Bronchial epithelial cell (primary cell): ENCODE measurements around the gene NALCN. TPM values are rescaled to one million over a fixed set of nuclear protein-coding genes. Genes with fewer than 3 reads are reported as not detected.

Experiments
- DNase-seq: peaks from one replicate; pipeline ENCODE4 v3.0.0-alpha.2; 2010; ENCODE audit warnings: low read depth
- FAIRE-seq: peaks from 2 replicates; lab custom pipeline; 2011; peaks lifted over from hg19 to GRCh38; lab: Jason Lieb, UNC
- H3K27me3 ChIP-seq: 2 replicates; pipeline ENCODE4 v1.5.1; 2011; ENCODE audit warnings: low read length; ENCODE audit not compliant: control insufficient read depth, insufficient read depth
- H3K36me3 ChIP-seq: 2 replicates; pipeline ENCODE4 v1.5.1; 2011; ENCODE audit warnings: low read length; ENCODE audit not compliant: control insufficient read depth, insufficient read depth
- H3K4me3 ChIP-seq: 2 replicates; pipeline ENCODE4 v1.5.1; 2011; ENCODE audit warnings: mild to moderate bottlenecking, low read depth, low read length, control low read depth
- total RNA-seq: library from RNA; depleted of rRNA; stranded (reverse); fragments of >200 nt; gene quantifications from 2 replicates; pipeline ENCODE4 v1.2.1, GENCODE V29; 2014
- TF ChIP-seq, protein P1 (sequence below): IDR thresholded peaks from 2 replicates; pipeline ENCODE4 v1.5.1; 2011; ENCODE audit warnings: mild to moderate bottlenecking, moderate library complexity, low read length, control low read depth, inconsistent platforms; ENCODE audit not compliant: insufficient read depth, severe bottlenecking

NALCN gene
- total RNA-seq, 1 donor from 2014 or later = 0.26 TPM

GRCh38 chr13:101026736-101027398 lies 389.4 kb downstream of the NALCN start:
- TF ChIP-seq, protein P1, sequence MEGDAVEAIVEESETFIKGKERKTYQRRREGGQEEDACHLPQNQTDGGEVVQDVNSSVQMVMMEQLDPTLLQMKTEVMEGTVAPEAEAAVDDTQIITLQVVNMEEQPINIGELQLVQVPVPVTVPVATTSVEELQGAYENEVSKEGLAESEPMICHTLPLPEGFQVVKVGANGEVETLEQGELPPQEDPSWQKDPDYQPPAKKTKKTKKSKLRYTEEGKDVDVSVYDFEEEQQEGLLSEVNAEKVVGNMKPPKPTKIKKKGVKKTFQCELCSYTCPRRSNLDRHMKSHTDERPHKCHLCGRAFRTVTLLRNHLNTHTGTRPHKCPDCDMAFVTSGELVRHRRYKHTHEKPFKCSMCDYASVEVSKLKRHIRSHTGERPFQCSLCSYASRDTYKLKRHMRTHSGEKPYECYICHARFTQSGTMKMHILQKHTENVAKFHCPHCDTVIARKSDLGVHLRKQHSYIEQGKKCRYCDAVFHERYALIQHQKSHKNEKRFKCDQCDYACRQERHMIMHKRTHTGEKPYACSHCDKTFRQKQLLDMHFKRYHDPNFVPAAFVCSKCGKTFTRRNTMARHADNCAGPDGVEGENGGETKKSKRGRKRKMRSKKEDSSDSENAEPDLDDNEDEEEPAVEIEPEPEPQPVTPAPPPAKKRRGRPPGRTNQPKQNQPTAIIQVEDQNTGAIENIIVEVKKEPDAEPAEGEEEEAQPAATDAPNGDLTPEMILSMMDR = no peak
- H3K36me3 ChIP-seq = no peaks in the 10 kb centered on the region
- FAIRE-seq = no peak
- H3K27me3 ChIP-seq = no peaks in the 10 kb centered on the region
- no peak overlapping the region for H3K4me3 ChIP-seq
- no peak for DNase-seq

- no peak for FAIRE-seq
- no peaks in the 10 kb centered on the region for H3K27me3 ChIP-seq
- H3K36me3 ChIP-seq = no peaks in the 10 kb centered on the region
- H3K4me3 ChIP-seq = no peak overlapping the region
- DNase-seq = no peak
- TF ChIP-seq, protein P1 = no peak
These were observed 390.0 kb downstream of the NALCN start for GRCh38 chr13:101026328-101026727.

DNA sequence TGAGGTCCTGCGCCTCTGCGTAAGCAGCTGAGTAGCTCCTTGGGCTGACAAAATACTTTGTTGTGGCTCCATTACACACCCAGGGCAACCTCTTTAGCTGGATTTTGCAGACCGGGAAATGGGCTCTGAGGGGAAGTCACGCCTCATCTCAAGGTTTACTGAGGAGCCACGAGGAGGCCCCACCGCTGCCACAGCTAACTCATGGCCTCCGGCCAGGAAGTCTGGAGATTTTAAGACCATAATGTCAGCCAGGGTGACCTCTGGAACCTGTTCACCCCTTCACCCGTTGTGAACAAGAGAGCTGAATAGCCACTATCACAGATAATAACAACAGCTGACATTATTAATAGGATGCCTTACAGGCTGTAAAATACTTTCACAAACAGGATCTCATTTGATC lies 390.4 kb downstream of the NALCN start:
- no peak for FAIRE-seq
- TF ChIP-seq, protein P1 = no peak
- Histone ChIP-seq H3K4me3 (no peak overlapping the region), H3K36me3 (no peaks in the 10 kb centered on the region), H3K27me3 (no peaks in the 10 kb centered on the region)
- DNase-seq = no peak

DNA sequence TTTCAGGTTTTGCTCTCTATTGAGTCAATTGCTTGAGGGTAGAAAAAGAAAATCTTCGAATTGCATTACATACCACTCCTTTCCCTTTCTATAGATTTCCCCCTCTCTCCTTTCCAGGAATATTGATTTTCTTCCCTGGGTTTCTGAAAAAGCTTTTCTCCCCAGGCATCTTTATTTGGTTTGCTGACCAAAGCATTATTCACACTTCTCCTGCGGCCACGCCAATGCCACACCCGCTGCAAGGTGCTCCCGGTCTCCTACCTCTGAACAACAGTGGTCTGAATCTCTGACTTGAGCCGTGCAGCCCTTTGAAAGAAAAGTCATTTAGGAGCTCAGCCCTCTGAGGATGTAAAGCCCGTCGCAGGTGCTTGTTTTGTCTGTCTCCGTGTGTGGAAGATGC lies 390.8 kb downstream of the NALCN start:
- TF ChIP-seq, protein P1 = no peak
- DNase-seq = no peak
- Histone ChIP-seq H3K36me3 (no peaks in the 10 kb centered on the region), H3K27me3 (no peaks in the 10 kb centered on the region), H3K4me3 (no peak overlapping the region)
- no peak for FAIRE-seq

- H3K27me3 ChIP-seq = no peaks in the 10 kb centered on the region
- H3K4me3 ChIP-seq = no peak overlapping the region
- TF ChIP-seq, protein P1 = no peak
- FAIRE-seq = no peak
- no peaks in the 10 kb centered on the region for H3K36me3 ChIP-seq
- DNase-seq = no peak
These were observed 397.2 kb downstream of the NALCN start for GRCh38 chr13:101019126-101019525.

DNA sequence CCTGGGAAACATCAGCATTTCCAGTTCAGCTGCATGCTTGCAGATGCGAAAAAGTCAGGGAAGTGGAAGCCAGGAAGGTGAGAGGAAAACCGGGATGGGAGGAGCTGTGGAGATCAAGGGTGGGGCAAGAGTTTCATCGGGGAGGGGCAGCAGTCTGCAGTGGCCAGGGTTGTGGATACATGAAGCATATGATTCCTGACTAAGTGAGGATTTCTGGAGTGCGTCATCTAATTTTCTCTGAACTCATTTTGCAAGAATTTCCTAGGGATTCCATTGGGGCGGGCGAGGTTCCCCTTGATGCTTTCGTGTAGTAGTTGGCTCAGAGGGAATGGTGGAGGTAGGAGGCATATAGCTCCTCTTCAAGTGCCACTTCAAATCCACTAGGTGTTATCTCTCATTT lies 397.6 kb downstream of the NALCN start:
- no peaks in the 10 kb centered on the region for H3K36me3 ChIP-seq
- no peak for FAIRE-seq
- TF ChIP-seq, protein P1 = no peak
- no peak overlapping the region for H3K4me3 ChIP-seq
- DNase-seq = peak; percentile 42
- H3K27me3 ChIP-seq = no peaks in the 10 kb centered on the region
